ENCODE results near the gene ROR1.

- TF ChIP-seq CTCF (IDR thresholded peaks at IDR 0.05; ENCODE audit: borderline replicate concordance, extremely low read depth, low read length, poor library complexity, severe bottlenecking) (no peak), EZH2 (IDR thresholded peaks at IDR 0.05; ENCODE audit: borderline replicate concordance, low read depth, low read length, severe bottlenecking) (no peak)
These were observed 9.2 kb downstream of the ROR1 start for GRCh38 chr1:63782982-63783381.
